ENCODE results near the gene MAMSTR.
A peak's percentile ranks its signal among the peaks of the same experiment; 100 is the strongest.
"Not testable (repeated sequence)": the region's sequence is repeated elsewhere in the genome, so short reads cannot be mapped to it uniquely, and the experiment has no call there.

MAMSTR gene

GRCh38 chr19:48719263-48720171 is at the start of gene MAMSTR:
Gene MAMSTR (minus strand): TSS chr19:48719725. CDS start chr19:48719031, 694 bp downstream.
- no peak for DNase-seq

- DNase-seq, result no peak
Observed at GRCh38 chr19:48768994-48769713, 49.6 kb upstream of the MAMSTR start.

DNA sequence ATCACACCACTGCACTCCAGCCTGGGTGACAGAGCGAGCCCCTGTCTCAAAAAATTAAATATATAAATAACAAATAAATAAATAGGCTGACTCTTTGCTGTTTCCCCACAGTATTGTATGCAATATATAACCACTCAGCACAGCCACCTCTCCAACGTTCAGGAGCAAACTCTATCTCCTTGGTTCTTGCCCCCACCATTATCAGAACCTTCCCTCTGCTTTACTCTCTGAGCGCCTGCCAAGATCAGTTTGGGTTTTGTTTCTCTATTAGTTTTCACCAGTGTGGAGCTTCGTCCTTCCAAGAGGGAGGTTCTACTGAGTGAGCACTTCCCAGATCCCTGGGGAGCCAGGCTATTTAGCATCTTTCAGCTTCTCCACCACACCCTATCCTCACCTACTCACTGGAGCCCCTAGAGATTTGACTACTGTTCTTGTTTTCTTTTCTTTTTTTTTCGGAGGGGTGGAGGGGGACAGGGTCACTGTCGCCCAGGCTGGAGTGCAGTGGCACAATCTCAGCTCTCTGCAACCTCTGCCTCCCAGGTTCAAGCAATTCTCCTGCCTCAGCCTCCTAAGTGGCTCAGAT is 48.7 kb upstream of the MAMSTR start:
- DNase-seq, result not testable (repeated sequence)

DNA sequence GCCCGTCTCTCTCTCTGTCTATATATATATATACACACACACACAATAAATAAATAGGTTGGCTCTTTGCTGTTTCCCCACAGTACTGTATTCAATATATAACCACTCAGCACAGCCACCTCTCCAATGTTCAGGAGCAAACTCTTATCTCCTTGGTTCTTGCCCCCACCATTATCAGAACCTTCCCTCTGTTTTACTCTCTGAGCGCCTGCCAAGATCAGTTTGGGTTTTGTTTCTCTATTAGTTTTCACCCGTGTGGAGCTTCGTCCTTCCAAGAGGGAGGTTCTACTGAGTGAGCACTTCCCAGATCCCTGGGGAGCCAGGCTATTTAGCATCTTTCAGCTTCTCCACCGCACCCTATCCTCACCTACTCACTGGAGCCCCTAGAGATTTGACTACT is 46.3 kb upstream of the MAMSTR start:
- not testable (repeated sequence) for DNase-seq

DNA sequence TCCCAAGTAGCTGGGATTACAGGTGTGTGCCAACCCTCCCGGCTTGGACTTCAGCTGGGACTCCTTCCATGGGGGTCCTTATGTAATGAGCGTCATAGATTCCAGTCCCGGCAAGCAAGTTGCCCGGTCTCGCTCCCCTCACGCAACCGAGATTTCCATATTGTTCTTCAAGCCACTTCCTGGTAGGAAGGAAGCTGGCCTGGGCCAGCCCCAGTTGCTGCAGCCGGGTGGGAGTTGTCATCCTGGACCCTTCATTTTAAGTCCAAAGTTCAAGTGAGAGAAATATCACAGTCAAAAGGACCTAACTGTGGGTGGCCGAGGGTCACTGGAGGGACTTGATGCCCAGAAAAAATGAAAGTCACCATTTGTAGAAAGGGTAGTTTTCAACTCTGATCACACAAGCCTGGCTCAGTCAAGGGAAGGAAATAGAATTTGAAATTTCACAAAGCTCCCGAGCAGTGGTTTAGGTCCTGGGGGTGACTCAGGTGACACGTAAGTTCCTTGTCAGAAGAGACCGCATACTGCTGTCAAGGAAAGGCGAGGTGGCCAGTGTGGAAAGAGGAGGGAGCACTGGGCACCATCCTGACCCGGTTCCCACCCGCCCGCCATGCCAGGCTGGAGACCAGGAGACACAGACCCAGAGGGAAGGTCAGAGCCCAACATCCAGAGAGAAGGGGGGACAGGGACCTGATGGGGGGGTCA is 41.1 kb upstream of the MAMSTR start:
- no peak for DNase-seq

GRCh38 chr19:48757741-48758144 is 38.2 kb upstream of the MAMSTR start:
- DNase-seq, result no peak

DNA sequence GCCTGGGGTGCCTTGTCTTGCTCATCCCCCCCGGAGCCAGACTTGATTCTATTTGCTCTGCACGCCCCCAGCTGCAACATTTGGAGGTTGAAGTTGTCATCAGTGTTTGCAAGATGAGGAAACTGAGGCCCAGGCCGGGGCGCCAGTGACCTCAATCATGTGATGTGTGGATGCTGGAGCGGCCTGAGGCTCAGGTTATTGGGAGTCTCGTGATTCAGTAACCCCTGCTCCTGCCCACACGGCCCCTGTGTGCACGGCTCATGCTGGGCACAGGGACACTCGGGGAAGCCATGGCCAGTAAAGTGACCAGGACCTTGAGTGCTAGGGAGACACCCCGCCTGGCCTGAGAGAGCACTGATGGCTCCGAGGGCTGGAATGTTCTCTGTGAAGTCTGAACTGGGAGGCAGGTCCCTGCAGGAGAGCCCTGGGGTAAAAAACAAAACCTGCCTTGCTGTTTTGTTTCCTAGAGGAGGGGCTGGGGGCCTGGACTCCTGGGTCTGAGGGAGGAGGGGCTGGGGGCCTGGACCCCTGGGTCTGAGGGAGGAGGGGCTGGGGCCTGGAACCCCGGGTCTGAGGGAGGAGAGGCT is 37.7 kb upstream of the MAMSTR start:
- no peak for DNase-seq

- DNase-seq, result no peak
Observed at GRCh38 chr19:48756686-48757085, 37.2 kb upstream of the MAMSTR start.

GRCh38 chr19:48756212-48756611 is 36.7 kb upstream of the MAMSTR start:
- DNase-seq, result no peak

GRCh38 chr19:48755787-48756186 is 36.3 kb upstream of the MAMSTR start:
- DNase-seq, result no peak

- DNase-seq, result no peak
Observed at GRCh38 chr19:48755084-48755641, 35.6 kb upstream of the MAMSTR start, which contains the start of gene FGF21. Gene FGF21 (plus strand): TSS chr19:48755524. CDS start chr19:48756237, 713 bp downstream.

GRCh38 chr19:48752496-48753365 is 33.2 kb upstream of the MAMSTR start, which contains the start of gene FUT1:
Gene FUT1 (minus strand): TSS chr19:48752641. CDS start chr19:48751281, 1,360 bp downstream.
- peak; percentile 37 for DNase-seq

DNA sequence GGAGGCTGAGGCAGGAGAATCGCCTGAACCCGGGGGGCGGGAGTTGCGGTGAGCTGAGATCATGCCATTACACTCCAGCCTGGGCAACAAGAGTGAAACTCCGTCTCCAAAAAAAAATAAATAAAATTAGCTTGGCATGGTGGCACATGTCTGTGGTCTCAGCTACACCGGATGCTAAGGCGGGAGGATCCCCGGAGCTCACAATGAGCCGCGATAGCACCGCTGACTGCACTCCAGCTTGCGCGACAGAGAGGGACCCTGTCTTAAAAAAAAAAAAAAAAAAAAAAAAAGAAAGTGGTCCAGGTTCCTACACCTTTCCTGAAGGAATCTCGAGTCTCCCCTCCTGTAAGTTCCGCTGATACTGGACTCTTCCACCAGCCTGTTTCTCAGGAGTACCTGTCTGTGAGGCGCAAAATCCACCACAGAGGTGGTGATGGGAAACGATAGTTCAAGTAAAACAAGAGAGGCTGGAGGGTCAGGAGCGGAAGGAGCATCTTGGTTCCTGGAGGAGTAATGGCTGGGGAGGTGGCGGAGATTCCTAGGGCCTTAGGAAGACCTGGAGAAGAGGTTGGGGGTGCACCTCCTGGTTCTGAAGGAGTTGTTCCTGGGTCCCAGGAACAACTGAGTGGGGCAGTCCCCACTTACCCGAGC is 32.4 kb upstream of the MAMSTR start:
- no peak for DNase-seq

GRCh38 chr19:48750771-48751504 is 31.4 kb upstream of the MAMSTR start:
- no peak for DNase-seq

DNA sequence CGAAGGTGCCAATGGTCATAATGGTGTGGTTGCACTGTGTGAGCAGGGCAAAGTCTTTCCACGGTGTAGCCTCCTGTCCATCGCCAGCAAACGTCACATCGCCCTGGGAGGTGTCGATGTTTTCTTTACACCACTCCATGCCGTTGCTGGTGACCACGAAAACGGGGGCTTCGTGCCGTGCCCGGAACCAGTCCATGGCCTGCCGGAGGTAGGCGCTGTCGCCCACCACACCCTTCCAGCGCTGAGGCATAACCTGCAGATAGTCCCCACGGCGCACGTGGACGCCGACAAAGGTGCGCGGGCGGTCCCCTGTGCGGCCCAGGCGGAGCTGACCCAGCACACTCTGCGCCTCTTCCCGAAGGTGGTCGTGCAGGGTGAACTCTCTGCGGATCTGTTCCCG is 30.8 kb upstream of the MAMSTR start:
- DNase-seq, result no peak

DNA sequence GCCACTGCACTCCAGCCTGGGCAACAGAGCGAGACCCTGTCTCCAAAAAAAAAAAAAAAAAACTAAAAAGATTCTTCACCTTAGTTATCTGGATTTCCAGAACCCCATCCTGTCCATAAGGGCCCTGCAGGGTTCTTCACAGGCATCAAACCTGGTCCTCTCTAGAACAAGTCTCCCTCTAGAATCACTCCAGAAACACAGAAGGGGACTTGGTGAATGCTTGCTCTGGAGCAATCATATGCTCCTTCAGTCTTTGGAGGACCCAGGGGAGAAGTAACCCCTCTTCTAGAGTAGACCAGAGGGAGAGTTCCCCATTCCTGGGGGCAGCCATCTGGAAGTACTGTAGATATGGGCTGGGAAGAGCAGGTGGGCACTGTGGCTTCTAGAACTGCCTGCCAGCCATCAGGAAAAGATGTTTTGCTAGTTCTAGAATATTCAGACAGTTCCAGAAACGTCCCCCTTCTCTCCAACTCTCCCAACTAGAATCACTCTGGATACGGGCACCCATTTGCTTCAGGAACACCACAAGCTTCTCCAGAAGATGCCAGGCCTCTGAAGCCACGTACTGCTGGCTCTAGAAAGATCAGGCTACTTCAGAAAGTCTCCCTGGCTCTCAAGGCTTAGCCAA is 30.2 kb upstream of the MAMSTR start:
- no peak for DNase-seq

- peak; percentile 49 for DNase-seq
Observed at GRCh38 chr19:48746738-48747575, 27.4 kb upstream of the MAMSTR start, which contains the start of gene IZUMO1. Gene IZUMO1 (minus strand): TSS chr19:48746909. CDS start chr19:48745859, 1,050 bp downstream.

GRCh38 chr19:48746110-48746509 is 26.6 kb upstream of the MAMSTR start:
- no peak for DNase-seq
